ENCODE data around the gene SHTN1. TPM values are rescaled to one million over a fixed set of nuclear protein-coding genes. Genes with fewer than 3 reads are reported as not detected.

Gene SHTN1, protein sequence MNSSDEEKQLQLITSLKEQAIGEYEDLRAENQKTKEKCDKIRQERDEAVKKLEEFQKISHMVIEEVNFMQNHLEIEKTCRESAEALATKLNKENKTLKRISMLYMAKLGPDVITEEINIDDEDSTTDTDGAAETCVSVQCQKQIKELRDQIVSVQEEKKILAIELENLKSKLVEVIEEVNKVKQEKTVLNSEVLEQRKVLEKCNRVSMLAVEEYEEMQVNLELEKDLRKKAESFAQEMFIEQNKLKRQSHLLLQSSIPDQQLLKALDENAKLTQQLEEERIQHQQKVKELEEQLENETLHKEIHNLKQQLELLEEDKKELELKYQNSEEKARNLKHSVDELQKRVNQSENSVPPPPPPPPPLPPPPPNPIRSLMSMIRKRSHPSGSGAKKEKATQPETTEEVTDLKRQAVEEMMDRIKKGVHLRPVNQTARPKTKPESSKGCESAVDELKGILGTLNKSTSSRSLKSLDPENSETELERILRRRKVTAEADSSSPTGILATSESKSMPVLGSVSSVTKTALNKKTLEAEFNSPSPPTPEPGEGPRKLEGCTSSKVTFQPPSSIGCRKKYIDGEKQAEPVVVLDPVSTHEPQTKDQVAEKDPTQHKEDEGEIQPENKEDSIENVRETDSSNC
- 1.4 and 1.8 TPM in 2 replicates for total RNA-seq

DNA sequence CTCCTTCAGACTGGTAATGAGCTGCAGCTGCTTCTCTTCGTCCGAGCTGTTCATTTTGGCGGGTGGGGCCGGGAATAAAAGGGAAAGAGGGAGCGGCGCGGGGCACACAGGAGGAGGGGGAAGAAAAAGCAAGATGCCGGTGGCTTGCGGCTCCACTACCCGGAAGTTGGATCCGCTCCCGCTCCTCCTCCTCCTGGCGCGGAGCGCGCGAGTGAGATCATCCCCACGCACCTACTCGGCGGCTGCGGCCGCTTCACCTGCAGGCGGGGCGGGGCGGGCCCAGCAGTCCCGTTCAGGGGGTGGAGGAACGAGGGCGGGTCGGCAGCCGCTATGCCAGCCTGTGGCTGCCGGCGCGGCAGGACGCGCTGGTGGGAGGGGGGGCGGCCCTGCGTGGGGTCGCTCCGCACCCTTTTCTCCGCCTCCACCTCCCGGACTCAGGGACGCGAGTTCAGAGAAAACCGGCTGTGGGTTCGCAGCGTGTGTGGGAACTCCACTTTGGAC lies at the start of gene SHTN1:
Gene SHTN1, minus strand, starts transcription at position 162 of the 501 bp plus-strand sequence. Its CDS starts 108 bp downstream, at position 54.

DNA sequence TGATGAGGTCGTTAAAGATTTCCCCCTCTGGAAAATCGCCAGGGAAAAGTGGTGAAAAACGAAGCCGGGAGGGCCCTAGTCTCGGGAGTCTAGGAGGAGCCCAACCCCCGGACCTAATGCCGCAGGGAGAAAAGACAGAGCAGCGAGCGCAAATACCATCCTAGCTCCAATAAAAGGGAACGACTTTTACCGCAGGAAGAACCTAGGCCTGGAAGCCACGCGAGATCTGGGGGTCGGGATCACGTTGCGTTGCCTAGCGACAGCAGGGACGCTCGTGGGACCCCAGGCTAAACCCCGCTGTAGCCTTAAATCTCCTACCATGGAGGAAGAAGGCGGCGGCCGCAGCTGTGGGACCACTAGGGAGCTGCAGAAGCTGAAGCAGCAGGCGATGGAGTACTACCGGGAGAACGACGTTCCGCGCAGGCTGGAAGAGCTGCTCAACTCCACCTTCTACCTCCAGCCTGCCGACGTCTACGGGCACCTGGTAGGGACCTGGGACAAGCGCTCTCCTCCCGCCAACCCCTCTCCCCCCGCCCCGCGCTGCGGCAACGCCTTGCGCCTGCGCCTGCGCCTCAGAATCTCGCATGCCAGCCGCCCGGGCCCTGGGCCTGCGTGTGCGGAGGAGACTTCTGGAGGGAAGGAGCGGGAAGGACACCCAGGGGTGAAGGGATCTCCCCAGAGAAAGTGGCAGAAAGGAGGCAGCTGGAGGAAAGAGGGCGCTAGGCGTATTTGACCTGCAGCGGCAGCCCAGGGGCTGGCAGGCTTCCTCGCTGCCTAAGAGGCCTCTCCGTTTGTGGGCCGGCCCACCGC lies 155.5 kb downstream of the SHTN1 start, which contains the start of gene ENO4:
Gene ENO4, plus strand, starts transcription at position 252 of the 810 bp plus-strand sequence. Its CDS starts 68 bp downstream, at position 320.

Other genes starting within 250 kb of the SHTN1 start
- gene ENO4, start 155.7 kb downstream of the SHTN1 start, total RNA-seq: 0.11 and 0.25 TPM in 2 replicates
- gene VAX1, start 133.1 kb upstream of the SHTN1 start, total RNA-seq: not detected in 2 replicates
- gene KCNK18, start 192.3 kb upstream of the SHTN1 start, total RNA-seq: not detected in 2 replicates
- gene SLC18A2, start 235.9 kb upstream of the SHTN1 start, total RNA-seq: not detected in 2 replicates

All from uterine smooth muscle cell (primary cell).